B cell (primary cell): Measurements from ENCODE around the gene SLC2A6. TPM values are rescaled to one million over a fixed set of nuclear protein-coding genes. Genes with fewer than 3 reads are reported as not detected.

Experiments used
- ATAC-seq: fragments of 200-7000 bp; cut with Tn5 transposase; one replicate; pipeline ENCODE4 v1.10.0; 2021; ENCODE audit warnings: low read depth, mild to moderate bottlenecking, moderate number of reproducible peaks, moderate library complexity
- CTCF ChIA-PET: fragments of 350-600 bp; sonication (Branson Sonifier 250); formaldehyde crosslinking; loops from one replicate; lab custom pipeline; 2021; ENCODE audit warnings: antibody characterized with exemption, inconsistent platforms; lab: Charles Lee
- POLR2A ChIA-PET: fragments of 350-600 bp; sonication (Branson Sonifier 250); formaldehyde crosslinking; loops from one replicate; lab custom pipeline; 2021; ENCODE audit warnings: antibody characterized with exemption; lab: Charles Lee
- DNase-seq: peaks from one replicate; pipeline ENCODE4 v3.0.0; 2013
- H2AFZ ChIP-seq: 2 replicates; pipeline ENCODE4 v1.6.1; 2012; ENCODE audit warnings: mild to moderate bottlenecking, low read depth, low read length; ENCODE audit not compliant: insufficient read depth, poor library complexity, severe bottlenecking
- H3K27ac ChIP-seq, 2 donors: 1 replicate in 1 of 2; 2 replicates in 1 of 2; pipeline ENCODE4 v1.5.1; 2012 to 2013; ENCODE audit warnings: low read length in 2 of 2, mild to moderate bottlenecking in 2 of 2, moderate library complexity in 1 of 2
- H3K27me3 ChIP-seq, 4 experiments: fragments of 200-600 bp in 1 of 4; sonication (generic) in 1 of 4; replicated peaks in 1 of 4; 1 replicate in 2 of 4; 2 replicates in 2 of 4; pipeline versions ENCODE4 v1.6.1 to v1.7.0; 2013 to 2016; ENCODE audit warnings: low read length in 3 of 4, mild to moderate bottlenecking in 2 of 4, mixed read lengths in 1 of 4, moderate library complexity in 1 of 4; ENCODE audit not compliant: insufficient read depth in 4 of 4, control insufficient read depth in 3 of 4; ENCODE audit errors: control extremely low read depth in 1 of 4
- H3K36me3 ChIP-seq, 2 experiments: replicated peaks in 1 of 2; 1 replicate in 1 of 2; 2 replicates in 1 of 2; pipeline versions ENCODE4 v1.6.1 to v1.7.1; 2013; ENCODE audit warnings: low read length in 1 of 2; ENCODE audit not compliant: insufficient read depth in 2 of 2, control insufficient read depth in 1 of 2; ENCODE audit errors: control extremely low read depth in 1 of 2, extremely low read depth in 1 of 2
- H3K4me1 ChIP-seq, 2 donors: fragments of 200-600 bp in 1 of 2; sonication (generic) in 1 of 2; 1 replicate in 1 of 2; 2 replicates in 1 of 2; pipeline versions ENCODE4 v1.5.1 to v1.6.1; 2013 to 2017; ENCODE audit warnings: low read length in 2 of 2; ENCODE audit not compliant: control insufficient read depth in 2 of 2, insufficient read depth in 2 of 2
- H3K4me2 ChIP-seq: replicated peaks from 2 replicates; pipeline ENCODE3; 2012; ENCODE audit warnings: mild to moderate bottlenecking, low read depth, low read length; ENCODE audit not compliant: poor library complexity, severe bottlenecking
- H3K4me3 ChIP-seq, 5 experiments: fragments of 200-600 bp in 1 of 5; sonication (generic) in 1 of 5; 1 replicate in 3 of 5; 2 replicates in 2 of 5; pipeline versions ENCODE4 v1.5.1 to v1.7.0; 2011 to 2016; ENCODE audit warnings: low read length in 4 of 5, mild to moderate bottlenecking in 4 of 5, low read depth in 2 of 5, control low read depth in 1 of 5, moderate library complexity in 1 of 5; ENCODE audit not compliant: insufficient read depth in 1 of 5; ENCODE audit errors: control extremely low read depth in 1 of 5, extremely low read depth in 1 of 5
- H3K79me2 ChIP-seq: fragments of 200-600 bp; sonication (generic); one replicate; pipeline ENCODE4 v1.6.0; 2016; ENCODE audit warnings: low read length; ENCODE audit not compliant: control insufficient read depth, insufficient read depth
- H3K9ac ChIP-seq: fragments of 200-600 bp; sonication (generic); 2 replicates; pipeline ENCODE4 v1.6.1; 2017; ENCODE audit warnings: mild to moderate bottlenecking, low read length, moderate library complexity
- H3K9me3 ChIP-seq, 3 donors: one replicate each; pipeline versions ENCODE4 v1.6.1 to v1.7.1; 2013; ENCODE audit warnings: low read length in 2 of 3; ENCODE audit not compliant: control insufficient read depth in 2 of 3, insufficient read depth in 1 of 3; ENCODE audit errors: control extremely low read depth in 1 of 3
- H4K20me1 ChIP-seq: 2 replicates; pipeline ENCODE4 v1.6.0; 2012; ENCODE audit warnings: mild to moderate bottlenecking, low read length; ENCODE audit not compliant: insufficient read depth, control insufficient read depth, poor library complexity, severe bottlenecking
- H3K27ac Mint-ChIP-seq: one replicate; pipeline ENCODE4 v1.8.0; 2021; ENCODE audit warnings: mixed read lengths
- H3K27me3 Mint-ChIP-seq: one replicate; pipeline ENCODE4 v1.8.0; 2021; ENCODE audit warnings: mixed read lengths
- H3K4me1 Mint-ChIP-seq: one replicate; pipeline ENCODE4 v1.8.0; 2021; ENCODE audit warnings: mixed read lengths
- H3K4me3 Mint-ChIP-seq: one replicate; pipeline ENCODE4 v1.8.0; 2021; ENCODE audit warnings: mixed read lengths
- H3K9me3 Mint-ChIP-seq: one replicate; pipeline ENCODE4 v1.8.0; 2022; ENCODE audit warnings: mixed read lengths; ENCODE audit not compliant: insufficient read depth
- CTCF ChIP-seq: fragments of 200-600 bp; IDR thresholded peaks from one replicate; pipeline ENCODE4 v1.8.0; 2022; ENCODE audit warnings: antibody characterized with exemption, mild to moderate bottlenecking
- EZH2 ChIP-seq: IDR thresholded peaks from 2 replicates; pipeline ENCODE4 v1.6.1; 2012; ENCODE audit warnings: borderline replicate concordance, low read depth, mild to moderate bottlenecking, moderate library complexity, low read length; ENCODE audit not compliant: insufficient read depth, poor library complexity, severe bottlenecking
- WGBS: methylation state at CpG from one replicate; pipeline ENCODE4 v1.1.5; 2013; ENCODE audit warnings: missing lambda C conversion rate; ENCODE audit not compliant: insufficient coverage; 5-methylcytosine and 5-hydroxymethylcytosine counted together
- intact Hi-C: fragments of 100-400 bp; cut with micrococcal nuclease; formaldehyde crosslinking; loops from one replicate; pipeline ENCODE4 v1.10.0; 2022
- polyA plus RNA-seq: library from polyadenylated mRNA; depleted of rRNA; stranded (reverse); fragments of >200 nt; gene quantifications from 2 replicates; pipeline ENCODE4 v1.2.3, GENCODE V29; 2012
- total RNA-seq, 2 donors: library from RNA; stranded (reverse); fragments of 120-200 nt in 1 of 2; gene quantifications; 1 replicate in 1 of 2; 2 replicates in 1 of 2; pipeline versions ENCODE4 v1.2.3 to v1.2.4, GENCODE V29; 2013 to 2022

The SLC2A6 gene
- total and polyA plus RNA-seq, 2 donors (not counting 1 experiment from before 2014, with no cell fraction given), result 51.8 to 108 TPM

GRCh38 chr9:133449760-133450159 is 29.1 kb downstream of the SLC2A6 start:
- H2AFZ ChIP-seq, result no peak overlapping the region
- no peak overlapping the region for H3K4me3 ChIP-seq
- no peaks in the 10 kb centered on the region for H3K79me2 ChIP-seq
- no peak for TF ChIP-seq EZH2
- no peak for TF ChIP-seq CTCF
- 97% methylated on average over 12 of the region's 12 CpGs for WGBS
- H3K9ac ChIP-seq, result no peak overlapping the region
- Mint-ChIP-seq H3K9me3 (no peaks in the 10 kb centered on the region), H3K4me3 (no peak overlapping the region), H3K27ac (no peak overlapping the region), H3K27me3 (peaks cover 3% of the 10 kb centered on the region), H3K4me1 (peaks cover 5% of the 10 kb centered on the region)
- intact Hi-C loops, result no loop called here
- H4K20me1 ChIP-seq, result no peaks in the 10 kb centered on the region
- ChIA-PET CTCF (no interaction called here), POLR2A (interaction anchor here (0.8 kb wide), 1 partner anchor 24 kb away, joined by 3 read pairs; no protein-coding TSS in a partner anchor)
- no peaks in the 10 kb centered on the region for H3K4me1 ChIP-seq
- H3K4me2 ChIP-seq, result no peak overlapping the region
- H3K27me3 ChIP-seq, result no peaks in the 10 kb centered on the region
- no peak for ATAC-seq
- no peaks in the 10 kb centered on the region for H3K36me3 ChIP-seq
- DNase-seq, result no peak
- no peaks in the 10 kb centered on the region for H3K9me3 ChIP-seq
- no peak overlapping the region for H3K27ac ChIP-seq

GRCh38 chr9:133448487-133448972 is 30.4 kb downstream of the SLC2A6 start:
- no peaks in the 10 kb centered on the region for H3K9me3 ChIP-seq
- POLR2A ChIA-PET, result no interaction called here

More at GRCh38 chr9:133448487-133448972, 30.4 kb downstream of the SLC2A6 start:
- no peak for ATAC-seq
- no peak for DNase-seq
- no peaks in the 10 kb centered on the region for H3K9me3 Mint-ChIP-seq
- Histone ChIP-seq H3K4me3 (no peak overlapping the region), H3K27me3 (no peaks in the 10 kb centered on the region), H3K27ac (no peak overlapping the region), H4K20me1 (no peaks in the 10 kb centered on the region), H3K9ac (no peak overlapping the region), H3K79me2 (no peaks in the 10 kb centered on the region), H3K4me1 (no peaks in the 10 kb centered on the region), H2AFZ (no peak overlapping the region), H3K36me3 (no peaks in the 10 kb centered on the region), H3K4me2 (no peak overlapping the region)
- peaks cover 3% of the 10 kb centered on the region for H3K4me1 Mint-ChIP-seq
- 96% methylated on average over 12 of the region's 13 CpGs for WGBS
- peaks cover 3% of the 10 kb centered on the region for H3K27me3 Mint-ChIP-seq
- intact Hi-C loops, result no loop called here
- no peak overlapping the region for H3K4me3 Mint-ChIP-seq
- TF ChIP-seq EZH2 (no peak), CTCF (no peak)
- CTCF ChIA-PET, result no interaction called here
- H3K27ac Mint-ChIP-seq, result no peak overlapping the region
